ENCODE measurements around the gene PDZD2. TPM values are rescaled to one million over a fixed set of nuclear protein-coding genes. Genes with fewer than 3 reads are reported as not detected.

PDZD2 gene
- polyA plus RNA-seq, 10 donors = 6.0 to 12.4 (median 7.4) TPM

DNA sequence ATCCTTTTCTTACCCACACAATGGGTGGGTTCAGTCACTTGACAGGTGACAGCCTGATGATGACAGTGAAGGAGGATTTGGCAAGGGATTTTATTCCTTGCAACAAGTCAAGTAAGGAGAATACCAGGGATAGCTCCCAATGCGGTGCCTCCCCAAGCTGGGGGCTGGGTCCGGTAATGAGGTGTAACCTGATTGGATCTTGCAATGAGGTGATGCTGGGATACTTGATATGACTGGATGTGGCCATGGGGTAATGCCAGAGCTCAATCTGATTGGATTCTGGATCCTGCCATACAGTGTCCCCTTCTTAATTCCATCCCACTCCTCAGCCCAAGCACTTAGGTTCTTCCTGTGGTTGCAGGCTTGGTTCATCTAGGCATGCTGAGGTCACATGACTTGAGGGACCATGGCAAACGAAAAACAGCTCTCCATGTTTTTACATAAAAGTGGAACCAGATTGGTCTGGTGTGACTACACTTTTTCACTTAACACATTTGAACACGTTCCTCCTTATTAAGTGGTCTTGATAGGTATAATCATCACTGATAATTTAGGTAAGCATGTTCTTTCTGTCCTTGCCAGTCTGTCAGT lies 181.1 kb downstream of the PDZD2 start:
- DNase-seq = no peak

DNA sequence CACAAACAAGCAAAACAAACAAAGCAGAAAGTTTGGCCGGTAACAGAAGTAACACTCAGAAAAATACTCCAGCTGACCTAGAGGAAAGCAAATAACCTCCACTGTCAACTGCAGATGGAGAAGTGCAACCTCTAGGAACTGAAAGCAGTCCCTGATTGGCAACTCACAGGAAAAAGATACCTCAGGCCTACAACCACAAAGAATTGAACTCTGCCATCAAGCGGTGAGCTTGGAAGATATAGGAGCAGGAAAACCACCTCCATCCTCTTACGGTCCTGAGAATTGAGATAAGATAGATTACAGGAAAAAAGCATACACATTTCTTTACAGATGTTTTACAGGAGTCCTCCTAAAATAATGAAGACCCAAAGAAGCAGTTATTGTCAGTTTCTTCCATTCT lies 184.5 kb downstream of the PDZD2 start:
- no peak for DNase-seq

DNA sequence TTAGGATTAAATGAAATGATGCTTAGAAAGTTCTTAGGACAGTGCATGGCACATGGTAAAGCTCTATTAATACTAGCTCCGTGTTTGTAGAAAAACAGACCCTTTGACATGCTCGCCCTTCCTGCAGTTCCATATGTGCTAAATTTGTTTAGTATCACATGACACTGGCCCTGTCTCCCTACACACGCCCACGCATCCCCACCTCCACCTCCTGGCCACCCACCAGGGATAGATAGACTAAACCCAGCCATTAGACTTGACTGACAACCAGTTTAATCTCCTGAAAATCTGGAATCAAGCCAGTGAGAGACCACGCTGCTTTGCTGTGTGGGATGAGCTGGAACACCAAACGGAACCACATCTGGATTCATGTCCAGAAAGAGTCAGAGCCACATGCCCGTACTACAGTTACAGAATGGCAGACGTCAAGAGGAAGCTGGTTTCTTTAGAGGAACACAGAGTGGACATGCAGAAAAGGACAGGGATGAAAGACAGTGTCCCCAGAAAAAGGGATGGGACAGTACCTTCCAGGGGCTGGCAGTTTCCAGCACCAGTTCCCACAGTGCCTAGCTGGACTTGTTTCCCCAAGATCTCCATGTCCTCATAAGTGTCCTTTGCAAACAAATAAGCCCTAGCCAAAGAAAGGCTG lies 186.1 kb downstream of the PDZD2 start:
- no peak for DNase-seq

DNA sequence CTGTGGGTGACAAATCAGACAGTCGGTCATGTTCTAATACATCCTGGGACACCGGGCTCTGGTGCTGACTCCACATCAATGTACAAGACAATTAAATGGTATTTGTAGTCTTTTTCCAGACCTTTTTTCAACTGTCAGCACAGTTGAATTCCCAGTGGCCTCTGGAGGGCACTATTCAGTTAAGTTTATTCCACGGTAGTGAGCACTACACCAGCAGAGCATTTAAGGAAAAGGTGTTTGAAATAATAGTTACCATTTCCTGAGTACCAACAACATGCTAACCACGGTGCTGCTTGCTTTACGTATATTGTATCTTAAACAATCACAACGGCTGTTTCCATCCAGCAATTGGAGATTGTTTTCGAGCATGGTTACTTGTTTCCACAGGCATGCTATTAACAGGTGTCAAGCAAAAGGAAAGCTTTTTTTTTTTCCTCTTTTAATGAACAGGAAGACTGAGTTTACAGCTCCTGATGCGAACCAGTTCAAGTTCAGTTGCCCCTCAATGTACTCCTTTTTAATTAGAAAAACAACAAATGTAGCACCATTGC lies 186.7 kb downstream of the PDZD2 start:
- peak; percentile 45 to 76 (median 54) for DNase-seq

DNA sequence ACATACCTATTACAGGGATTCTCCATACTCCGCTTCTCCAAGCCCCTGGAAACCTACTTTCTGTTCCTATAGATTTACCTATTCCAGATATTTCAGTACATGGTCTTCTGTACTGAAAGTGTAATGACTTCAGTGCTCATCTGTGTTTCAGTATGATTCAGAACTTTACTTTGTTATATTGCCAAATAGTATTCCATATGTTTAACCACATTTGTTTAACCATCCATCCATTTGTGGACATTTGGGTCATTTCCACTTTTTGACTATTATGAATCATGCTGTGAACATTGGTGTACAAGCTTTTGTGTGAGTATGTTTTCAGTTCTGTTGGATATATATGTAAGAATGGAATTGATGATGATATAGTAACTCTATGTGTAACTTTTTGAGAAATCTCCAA lies 188.9 kb downstream of the PDZD2 start:
- DNase-seq = peak in 1 of 3 donors; percentile 78

DNA sequence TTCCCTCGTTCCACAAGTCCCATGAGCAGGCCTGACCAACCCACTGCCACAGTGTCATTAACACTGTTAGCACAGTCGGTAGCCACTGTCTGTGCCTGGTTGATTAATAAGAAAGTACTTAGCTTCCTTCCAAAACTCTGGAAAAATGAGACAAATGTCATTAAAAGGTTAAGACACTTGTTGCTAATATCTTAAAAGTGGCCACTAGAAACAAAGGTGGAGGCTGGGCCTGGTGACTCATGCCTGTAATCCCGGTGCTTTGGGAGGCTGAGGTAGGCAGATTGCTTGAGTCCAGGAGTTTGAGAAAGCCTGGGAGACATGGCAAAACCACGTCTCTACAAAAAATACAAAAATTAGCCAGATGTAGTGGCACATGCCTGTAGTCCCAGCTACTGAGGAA lies 194.0 kb downstream of the PDZD2 start:
- DNase-seq = no peak

DNA sequence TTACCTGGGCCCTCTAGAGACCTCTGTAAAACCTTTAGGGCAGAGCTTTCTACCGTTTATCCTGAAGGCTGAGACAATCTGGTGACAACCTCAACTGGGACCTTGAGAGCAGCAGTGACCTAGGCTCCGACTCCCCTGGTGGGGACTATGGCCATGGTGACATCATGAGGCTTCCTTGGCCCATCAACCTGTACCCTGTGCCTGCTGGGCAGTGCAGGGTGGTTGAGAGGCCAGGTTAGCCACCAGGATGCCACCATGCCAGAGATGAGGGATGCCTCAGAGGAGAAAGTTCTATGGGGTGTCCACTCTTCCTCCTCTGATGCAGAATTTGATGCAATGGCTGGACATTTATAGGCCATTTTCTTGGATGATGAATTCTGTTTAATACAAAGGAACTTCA lies 194.8 kb downstream of the PDZD2 start:
- no peak for DNase-seq

DNA sequence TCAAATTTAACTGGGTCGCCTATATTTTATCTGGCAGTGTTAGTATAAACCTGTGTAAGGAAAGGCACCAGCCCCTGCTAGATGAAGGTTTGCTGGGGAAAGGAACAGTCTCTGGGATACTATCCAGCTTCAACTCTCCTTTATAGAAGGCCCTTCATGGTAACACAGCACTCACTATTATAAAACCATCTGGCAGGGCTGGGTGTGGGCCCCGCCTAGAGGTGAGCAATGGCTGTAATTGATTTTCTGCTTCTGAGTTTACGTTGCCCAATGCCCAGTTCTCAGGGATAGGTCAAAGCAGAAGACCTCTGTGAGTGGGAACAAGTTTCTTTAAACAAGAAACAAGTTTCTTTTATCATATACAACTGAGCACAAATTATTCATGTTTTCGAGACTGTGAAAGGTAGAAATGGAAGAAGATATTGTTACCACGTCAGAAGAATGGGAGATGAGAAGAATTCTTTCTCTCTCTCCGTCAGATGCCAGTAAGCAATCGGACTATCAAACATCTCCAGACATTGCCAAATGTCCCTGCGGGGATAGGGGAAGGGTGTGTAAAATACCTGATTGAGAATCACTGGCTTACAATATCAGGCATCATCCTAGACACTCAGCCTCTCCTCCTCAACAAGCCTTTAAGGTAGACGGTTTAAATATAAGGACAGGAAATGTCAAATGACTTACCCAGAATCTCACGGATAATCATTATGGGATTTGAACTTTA lies 205.9 kb downstream of the PDZD2 start:
- no peak for DNase-seq

DNA sequence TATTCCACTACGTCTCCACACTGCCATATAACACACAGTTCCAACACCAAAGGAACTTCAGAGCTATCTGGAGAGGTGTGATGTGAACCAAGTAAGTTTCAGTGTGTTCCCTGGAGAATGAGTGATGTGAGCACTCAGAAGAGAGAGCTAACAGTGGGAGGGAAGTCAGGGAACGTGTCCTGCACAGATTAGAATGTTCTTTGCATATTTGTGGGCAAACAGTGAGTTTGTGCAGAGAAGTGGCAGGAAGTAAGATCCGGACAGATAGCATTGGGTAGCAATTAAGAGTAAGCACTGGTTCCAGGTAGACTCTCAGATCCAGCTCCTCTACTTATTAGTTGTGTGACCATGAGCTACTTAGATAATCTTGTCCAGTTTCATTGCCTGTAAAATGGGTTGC lies 206.4 kb downstream of the PDZD2 start:
- DNase-seq = no peak

DNA sequence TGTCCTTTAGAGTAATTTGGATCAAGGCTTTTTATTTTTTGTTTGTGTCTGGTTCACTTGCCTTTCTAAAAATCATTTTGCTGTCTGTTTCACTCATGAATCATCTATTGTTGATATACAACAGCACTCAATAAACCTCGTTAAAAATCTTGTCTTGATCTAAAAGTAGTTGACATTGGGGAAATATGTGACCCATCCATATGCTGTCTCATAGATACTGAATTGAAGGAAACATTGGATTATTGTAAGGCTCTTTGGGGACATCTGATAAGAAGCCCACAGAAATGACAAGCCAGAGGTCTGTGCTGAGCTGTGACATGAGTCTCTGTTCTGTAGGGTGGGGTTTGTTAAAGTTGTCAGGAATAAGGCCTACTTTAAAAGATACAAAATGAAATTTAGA lies 208.0 kb downstream of the PDZD2 start:
- DNase-seq = no peak

DNA sequence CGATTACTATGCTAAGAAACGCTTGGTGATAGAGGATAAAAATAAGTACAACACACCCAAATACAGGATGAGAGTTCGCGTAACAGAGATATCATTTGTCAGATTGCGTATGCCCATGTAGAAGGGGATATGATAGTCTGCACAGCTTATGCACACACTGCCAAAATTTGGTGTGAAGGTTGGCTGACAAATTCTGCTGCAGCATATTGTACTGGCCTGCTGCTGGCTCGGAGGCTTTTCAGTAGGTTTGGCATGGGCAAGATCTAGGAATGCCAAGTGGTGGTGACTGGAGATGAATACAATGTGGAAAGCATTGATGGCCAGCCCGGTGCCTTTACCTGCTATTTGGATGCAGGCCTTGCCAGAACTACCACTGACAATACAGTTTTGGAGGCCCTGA lies 208.4 kb downstream of the PDZD2 start:
- DNase-seq = no peak

DNA sequence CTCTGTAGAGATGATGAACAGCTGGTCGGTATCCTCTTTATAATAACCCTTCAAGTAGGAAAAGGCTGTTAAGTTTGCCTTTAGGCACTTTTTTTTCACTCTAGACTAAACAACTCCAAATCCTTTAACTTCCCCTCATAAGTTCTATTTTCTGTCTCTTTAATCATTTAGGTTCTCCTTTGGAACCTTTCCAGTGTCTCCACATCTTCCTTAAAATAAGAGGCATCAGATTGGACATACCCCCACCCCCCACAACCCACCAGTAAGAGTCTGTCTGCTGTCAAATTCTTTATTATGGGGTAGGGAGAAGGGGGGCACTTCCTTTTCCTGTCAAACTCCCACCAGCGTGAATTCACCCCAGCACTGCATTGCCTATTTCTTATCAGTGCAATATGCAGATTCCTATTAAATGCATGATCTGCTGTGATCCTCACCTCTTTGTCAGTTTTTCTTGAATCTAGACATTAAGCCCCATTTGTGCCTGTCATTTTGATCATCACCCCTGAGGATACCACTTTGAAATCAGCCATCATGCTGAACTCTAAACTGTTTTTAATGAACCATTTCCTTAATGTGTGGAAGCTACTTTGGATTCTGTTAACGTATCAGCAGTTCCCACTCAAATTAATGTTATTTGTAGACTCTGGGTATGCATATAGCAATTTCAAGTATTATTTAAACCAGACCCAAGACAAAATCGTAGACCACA lies 212.2 kb downstream of the PDZD2 start:
- no peak for DNase-seq

DNA sequence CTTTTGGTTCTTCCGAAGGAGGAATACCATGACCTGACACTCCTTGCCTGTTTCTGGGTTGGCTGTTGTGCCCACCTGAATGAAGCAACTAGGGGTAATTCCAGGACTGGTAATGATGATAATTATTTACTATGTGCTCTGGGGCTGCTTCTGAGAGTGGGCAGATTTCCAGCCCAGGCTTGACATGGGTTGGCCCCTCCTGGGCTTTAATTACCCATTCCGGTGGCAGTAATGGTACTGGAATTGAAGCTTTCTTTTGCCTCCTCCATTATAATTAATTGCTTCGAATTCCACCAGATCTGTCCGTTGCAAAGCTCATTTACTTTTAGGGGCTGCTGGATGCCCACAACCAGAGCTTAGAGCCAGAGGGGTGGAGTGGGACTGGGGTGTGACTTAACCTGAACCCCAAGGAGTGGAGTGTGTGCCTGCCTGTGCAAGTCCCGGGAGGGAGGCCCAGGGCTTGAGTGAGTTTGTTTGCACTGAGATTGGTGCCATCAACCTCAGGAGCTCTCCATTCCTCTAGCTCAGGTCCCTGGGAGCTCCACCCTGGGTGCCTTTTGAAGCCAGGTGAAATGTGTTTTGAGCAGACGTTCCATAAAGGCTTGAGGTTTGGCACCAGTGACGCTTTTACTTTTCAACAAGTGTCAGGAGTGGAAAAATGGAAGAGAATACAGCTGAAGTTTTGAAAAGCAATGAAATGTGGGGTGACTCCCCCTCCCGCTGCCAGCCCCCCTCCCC lies 214.6 kb downstream of the PDZD2 start:
- no peak for DNase-seq

DNA sequence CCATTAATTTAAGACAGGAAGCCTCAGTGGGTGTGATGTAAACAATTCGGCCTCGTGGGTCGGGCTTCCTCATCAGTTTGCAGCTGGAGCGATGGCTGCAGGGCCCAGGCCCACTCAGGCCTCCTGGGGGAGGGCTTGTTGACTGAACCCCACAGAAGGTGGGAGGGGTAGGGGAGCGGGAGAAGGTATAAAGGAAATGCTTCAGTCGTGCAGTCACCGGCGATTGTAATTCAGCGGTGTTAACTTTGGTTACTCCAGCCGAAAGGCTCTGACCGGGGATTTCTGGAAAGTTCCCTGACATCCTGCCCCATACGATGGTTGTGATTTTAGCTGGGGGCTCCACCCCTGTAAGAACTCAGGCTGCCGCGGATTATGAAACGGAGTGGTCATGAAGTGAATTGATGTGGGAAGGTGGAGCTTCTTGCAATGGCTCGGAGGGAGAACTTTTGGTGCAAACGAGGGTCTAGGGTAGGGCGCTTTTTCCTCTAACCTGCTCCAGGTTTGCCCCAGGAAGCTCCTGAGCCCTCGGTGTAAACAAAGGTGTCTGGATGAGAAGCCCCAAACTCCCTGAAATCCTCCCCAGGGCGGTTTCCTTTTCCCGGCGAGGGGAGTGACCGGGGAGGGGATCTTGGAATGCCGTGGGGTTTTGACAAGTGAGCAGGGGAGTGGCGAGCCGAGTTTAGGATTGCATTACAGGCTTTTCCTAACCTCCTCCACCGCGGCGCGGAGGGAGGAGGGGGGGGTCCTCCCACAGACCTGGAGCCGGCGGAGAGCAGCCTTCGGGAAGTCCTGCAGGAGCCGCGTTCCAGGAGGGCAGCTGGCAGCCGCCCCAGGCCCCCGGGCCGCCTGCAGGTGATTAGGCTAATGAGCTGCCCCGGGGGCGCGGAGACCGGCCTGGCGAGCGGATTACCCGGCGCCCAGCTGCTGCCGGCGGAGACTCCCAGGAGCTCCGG lies 215.5 kb downstream of the PDZD2 start:
- DNase-seq = peak; percentile 15 to 72 (median 36)

DNA sequence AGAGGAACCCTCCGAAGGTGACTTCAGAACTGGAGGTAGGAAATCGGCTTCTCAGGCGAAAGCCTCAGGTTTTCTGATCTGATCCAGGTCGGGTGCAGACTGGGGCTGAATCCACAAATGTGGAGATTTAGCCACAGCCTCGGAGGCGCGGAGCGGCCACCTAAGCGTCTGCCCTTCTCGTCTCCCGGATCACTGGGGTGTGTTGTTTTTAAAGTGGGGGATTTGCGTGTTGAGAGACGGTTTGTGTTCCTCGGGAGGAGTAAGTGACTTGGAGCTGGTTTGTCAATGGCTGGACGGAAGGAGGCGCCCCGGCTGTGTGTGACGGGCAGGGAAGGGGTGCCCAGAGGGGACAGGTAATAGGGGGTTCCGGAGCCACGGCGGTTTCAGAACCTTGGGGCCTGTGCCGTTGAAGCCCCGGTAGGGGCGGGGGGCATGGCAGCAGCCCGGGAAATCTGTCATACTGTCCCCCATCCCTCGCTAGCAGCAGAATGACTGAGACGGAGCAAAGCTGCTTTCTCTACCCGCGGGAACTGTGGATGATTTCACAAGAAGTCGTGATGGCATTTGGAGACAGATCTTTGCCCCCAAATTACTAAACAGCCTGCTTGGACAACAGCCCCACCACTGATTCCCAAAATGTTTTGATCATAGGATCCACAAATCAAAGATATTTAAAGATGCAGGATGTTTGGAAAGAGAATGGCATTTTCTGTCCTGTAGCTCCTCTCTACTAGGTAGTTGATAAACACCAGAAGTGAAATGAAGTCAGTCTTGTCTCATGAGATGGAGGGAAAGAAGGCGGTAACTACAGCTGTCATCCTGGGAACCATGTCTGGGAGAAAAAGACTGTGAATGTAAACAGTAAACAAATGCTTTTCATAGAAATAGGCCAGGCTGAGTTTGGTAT lies 216.5 kb downstream of the PDZD2 start:
- peak in 2 of 3 donors; percentile 1 to 17 for DNase-seq

DNA sequence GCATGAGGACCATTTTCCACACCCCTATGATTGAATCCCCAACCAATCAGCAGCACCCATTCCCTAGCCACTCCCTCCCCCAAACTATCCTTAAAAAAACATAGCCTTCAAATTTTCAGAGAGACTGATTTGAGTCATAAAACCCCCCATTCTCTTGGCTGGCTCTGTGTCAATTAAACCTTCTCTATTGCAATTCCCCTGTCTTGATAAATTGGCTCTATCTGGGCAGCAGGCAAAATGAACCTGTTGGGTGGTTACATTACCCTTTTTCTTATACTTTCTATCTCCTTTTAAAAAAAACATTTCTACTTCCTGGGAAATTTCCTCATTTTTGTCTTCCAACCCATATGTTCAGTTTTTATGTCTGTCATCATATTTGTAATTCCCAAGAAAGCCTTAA lies 220.2 kb downstream of the PDZD2 start:
- no peak for DNase-seq

DNA sequence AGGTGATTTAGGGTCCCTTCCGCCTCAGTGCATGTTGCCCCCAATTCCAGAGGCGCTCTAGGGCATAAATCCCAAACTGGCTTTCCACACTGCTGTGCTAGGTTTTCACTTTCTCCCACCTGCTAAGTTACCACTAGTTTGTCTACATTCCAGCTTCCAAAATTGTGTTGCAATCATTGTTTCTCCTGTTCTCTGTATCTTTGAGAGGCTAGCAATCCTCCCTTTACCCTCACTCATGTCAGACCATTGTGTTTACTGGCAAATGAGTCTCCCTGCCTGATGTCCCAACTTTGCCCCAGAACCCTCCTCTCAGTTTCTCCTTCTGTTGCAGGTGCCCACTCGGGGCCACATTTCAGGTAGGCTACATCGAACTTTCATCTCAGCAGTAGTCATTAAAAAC lies 221.3 kb downstream of the PDZD2 start:
- DNase-seq = no peak

DNA sequence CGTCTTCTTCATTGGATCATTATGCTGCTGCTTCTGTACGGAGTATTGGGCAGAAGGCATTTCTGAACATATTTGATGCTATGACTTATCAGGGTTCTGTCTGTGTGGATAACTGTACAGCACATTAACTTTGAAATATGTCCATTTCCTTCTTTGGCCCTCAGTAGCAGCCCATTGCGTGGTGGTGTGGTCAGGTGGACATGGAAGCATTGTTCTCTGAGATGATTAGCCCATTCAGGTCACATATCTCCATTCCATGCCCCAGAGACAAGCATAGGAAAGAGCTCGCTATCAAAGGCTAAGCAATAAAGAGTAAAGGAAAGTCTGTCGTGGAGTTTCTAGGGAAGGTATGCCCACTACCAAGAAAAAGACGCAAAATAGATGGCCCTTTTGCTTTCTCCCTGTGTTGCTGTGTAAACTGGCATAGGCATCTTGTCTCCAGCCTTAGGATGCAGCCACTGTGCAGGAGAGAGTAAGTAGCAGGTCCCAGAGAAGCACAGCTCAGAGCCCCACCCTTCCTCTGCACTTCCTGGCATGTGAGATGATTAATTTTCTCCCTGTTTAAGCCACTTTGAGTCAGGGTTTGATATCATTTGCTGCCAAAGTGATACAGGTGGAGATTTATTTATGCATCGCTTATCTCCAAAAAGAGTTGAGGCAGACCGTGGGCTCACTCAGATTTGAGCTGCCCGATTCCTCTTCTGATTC lies 221.9 kb downstream of the PDZD2 start:
- DNase-seq = no peak

DNA sequence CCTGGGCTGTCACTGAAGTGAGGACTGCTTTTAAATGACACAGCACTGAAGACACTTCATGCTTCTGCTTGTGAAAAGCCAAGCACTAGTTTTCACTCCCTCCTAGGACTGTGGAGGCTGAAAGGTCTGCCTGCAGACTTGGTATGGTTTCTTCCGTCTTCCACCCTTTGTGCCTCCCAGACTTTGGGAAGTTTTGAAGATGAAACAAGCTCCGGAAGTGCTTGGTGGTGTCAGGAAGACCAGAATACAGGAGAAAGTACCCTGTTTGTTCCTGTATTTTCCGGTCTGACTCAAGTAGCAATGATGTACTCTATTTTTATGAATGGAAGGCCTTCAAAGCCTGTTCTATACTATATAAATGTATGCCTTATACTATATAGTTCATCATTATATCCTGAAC lies 222.7 kb downstream of the PDZD2 start:
- no peak for DNase-seq
